HG02588 (cell line): ENCODE measurements around the gene CLDN7.

ENCODE experiments used
- ATAC-seq: cut with Tn5 transposase; IDR thresholded peaks from one replicate; pipeline ENCODE4 v1.9.1; 2021; ENCODE audit warnings: mild to moderate bottlenecking, moderate library complexity; ENCODE audit not compliant: unreplicated experiment

The CLDN7 gene

GRCh38 chr17:7262192-7262934, at the start of gene CLDN7:
TSS of gene CLDN7 (minus strand) at chr17:7262478. CDS start at chr17:7262043, 435 bp downstream.
- no peak for ATAC-seq

GRCh38 chr17:7311110-7311705, 48.9 kb upstream of the CLDN7 start:
- no peak for ATAC-seq

- no peak for ATAC-seq
Observed at GRCh38 chr17:7309628-7310027, 47.4 kb upstream of the CLDN7 start.

- no peak for ATAC-seq
Observed at GRCh38 chr17:7308625-7309433, 46.6 kb upstream of the CLDN7 start.

GRCh38 chr17:7307686-7308624, 45.7 kb upstream of the CLDN7 start:
- ATAC-seq = peak; percentile 4

- peak; percentile 69 for ATAC-seq
Observed at GRCh38 chr17:7306911-7307685, 44.8 kb upstream of the CLDN7 start, which contains the start of gene EIF5A. TSS of gene EIF5A (plus strand) at chr17:7307628. CDS start at chr17:7309636, 2,008 bp downstream.

- no peak for ATAC-seq
Observed at GRCh38 chr17:7304179-7304578, 41.9 kb upstream of the CLDN7 start.

- ATAC-seq = no peak
Observed at GRCh38 chr17:7296189-7296861, 34.0 kb upstream of the CLDN7 start.

- ATAC-seq = no peak
Observed at GRCh38 chr17:7295230-7296180, 33.2 kb upstream of the CLDN7 start.

GRCh38 chr17:7294614-7295153, 32.4 kb upstream of the CLDN7 start, which contains the start of gene YBX2:
TSS of gene YBX2 (minus strand) at chr17:7294639. CDS start at chr17:7294500, 139 bp downstream.
- ATAC-seq = peak; percentile 57

GRCh38 chr17:7293816-7294613, 31.7 kb upstream of the CLDN7 start:
- no peak for ATAC-seq

- ATAC-seq = no peak
Observed at GRCh38 chr17:7293159-7293558, 30.9 kb upstream of the CLDN7 start.

GRCh38 chr17:7292729-7293128, 30.5 kb upstream of the CLDN7 start:
- ATAC-seq = no peak

GRCh38 chr17:7292194-7292593, 29.9 kb upstream of the CLDN7 start:
- no peak for ATAC-seq

GRCh38 chr17:7290685-7291084, 28.4 kb upstream of the CLDN7 start:
- no peak for ATAC-seq

GRCh38 chr17:7290166-7290565, 27.9 kb upstream of the CLDN7 start:
- ATAC-seq = no peak
